Measurements from ENCODE around the gene COL18A1. TPM values are rescaled to one million over a fixed set of nuclear protein-coding genes. Genes with fewer than 3 reads are reported as not detected.

The COL18A1 gene
- total and polyA plus RNA-seq, 3 donors from 2014 or later = 53.2 to 165 (median 111) TPM

- WGBS, 2 donors = 73 to 83% methylated on average over 7 to 9 of the region's 9 CpGs
- no peaks in the 10 kb centered on the region for H3K9me3 ChIP-seq
- no peak for TF ChIP-seq POLR2A (IDR thresholded peaks at IDR 0.05)
- no peak for TF ChIP-seq CTCF (IDR thresholded peaks at IDR 0.05)
- DNase-seq = no peak
- no peak overlapping the region for H3K27ac ChIP-seq
- intact Hi-C loops (cut with DNase I; ENCODE audit: low total_unique reads) = no loop called here
- no peaks in the 10 kb centered on the region for H3K27me3 ChIP-seq
- H3K4me1 ChIP-seq = peaks cover 4% of the 10 kb centered on the region
- H3K4me3 ChIP-seq = no peak overlapping the region
- H3K36me3 ChIP-seq (ENCODE audit: low read depth, missing control alignments) = no peaks in the 10 kb centered on the region
Measured at GRCh38 chr21:45491623-45492022, 86.7 kb downstream of the COL18A1 start.

GRCh38 chr21:45492765-45493164 is 87.8 kb downstream of the COL18A1 start:
- TF ChIP-seq CTCF (IDR thresholded peaks at IDR 0.05) (no peak), POLR2A (IDR thresholded peaks at IDR 0.05) (no peak)
- Histone ChIP-seq H3K4me3 (no peak overlapping the region), H3K27me3 (no peaks in the 10 kb centered on the region), H3K4me1 (peaks cover 12% of the 10 kb centered on the region), H3K9me3 (no peaks in the 10 kb centered on the region), H3K27ac (no peak overlapping the region), H3K36me3 (ENCODE audit: low read depth, missing control alignments) (no peaks in the 10 kb centered on the region)
- no peak for DNase-seq
- intact Hi-C loops (cut with DNase I; ENCODE audit: low total_unique reads) = no loop called here
- 93 to 98% methylated on average over 16 to 19 of the region's 20 CpGs for WGBS, 2 donors

GRCh38 chr21:45493401-45494001 is 88.5 kb downstream of the COL18A1 start:
- TF ChIP-seq CTCF (IDR thresholded peaks at IDR 0.05) = no peak
- TF ChIP-seq POLR2A (IDR thresholded peaks at IDR 0.05) = no peak
- Histone ChIP-seq H3K27me3 (no peaks in the 10 kb centered on the region), H3K36me3 (ENCODE audit: low read depth, missing control alignments) (no peaks in the 10 kb centered on the region), H3K4me1 (peaks cover 12% of the 10 kb centered on the region), H3K9me3 (no peaks in the 10 kb centered on the region), H3K27ac (no peak overlapping the region), H3K4me3 (no peak overlapping the region)
- WGBS, 2 donors = 94 to 95% methylated on average over 10 to 21 of the region's 21 CpGs
- intact Hi-C loops (cut with DNase I; ENCODE audit: low total_unique reads) = no loop called here
- DNase-seq = no peak

- no peak for DNase-seq
- no peak for TF ChIP-seq POLR2A (IDR thresholded peaks at IDR 0.05)
- TF ChIP-seq CTCF (IDR thresholded peaks at IDR 0.05) = no peak
- intact Hi-C loops (cut with DNase I; ENCODE audit: low total_unique reads) = no loop called here
- Histone ChIP-seq H3K4me1 (peaks cover 12% of the 10 kb centered on the region), H3K27ac (no peak overlapping the region), H3K36me3 (ENCODE audit: low read depth, missing control alignments) (no peaks in the 10 kb centered on the region), H3K9me3 (no peaks in the 10 kb centered on the region), H3K4me3 (no peak overlapping the region), H3K27me3 (no peaks in the 10 kb centered on the region)
- 91 to 92% methylated on average over 11 of the region's 27 CpGs for WGBS, 2 donors
Measured at GRCh38 chr21:45494135-45494850, 89.3 kb downstream of the COL18A1 start.
